ENCODE data around the gene LCNL1.

Gene LCNL1

DNA sequence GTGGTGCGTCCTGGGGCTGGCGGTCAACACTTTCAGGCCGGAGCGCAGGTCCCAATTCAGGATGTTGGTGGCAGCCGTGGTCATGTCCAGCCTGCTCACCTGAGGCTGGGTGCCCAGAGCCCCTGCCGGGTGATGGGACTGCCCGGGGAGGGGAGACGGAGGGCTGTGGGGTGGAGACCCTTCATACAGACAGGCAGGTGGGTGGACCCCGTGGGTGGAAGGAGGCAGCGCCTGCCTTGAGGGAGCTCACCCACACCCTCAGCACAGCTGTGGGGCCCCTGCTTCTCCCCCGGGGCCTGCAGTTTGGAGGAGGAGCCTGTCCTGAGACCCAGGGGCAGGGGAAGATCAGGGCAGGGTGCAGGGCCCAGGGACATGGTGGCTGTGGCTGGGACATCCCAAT lies 12.4 kb upstream of the LCNL1 start:
- FAIRE-seq (no peak), DNase-seq (ENCODE audit: insufficient read length, low spot score) (no peak)
- TF ChIP-seq POLR2A (IDR thresholded peaks at IDR 0.05; ENCODE audit: low read depth, low read length), result no peak

DNA sequence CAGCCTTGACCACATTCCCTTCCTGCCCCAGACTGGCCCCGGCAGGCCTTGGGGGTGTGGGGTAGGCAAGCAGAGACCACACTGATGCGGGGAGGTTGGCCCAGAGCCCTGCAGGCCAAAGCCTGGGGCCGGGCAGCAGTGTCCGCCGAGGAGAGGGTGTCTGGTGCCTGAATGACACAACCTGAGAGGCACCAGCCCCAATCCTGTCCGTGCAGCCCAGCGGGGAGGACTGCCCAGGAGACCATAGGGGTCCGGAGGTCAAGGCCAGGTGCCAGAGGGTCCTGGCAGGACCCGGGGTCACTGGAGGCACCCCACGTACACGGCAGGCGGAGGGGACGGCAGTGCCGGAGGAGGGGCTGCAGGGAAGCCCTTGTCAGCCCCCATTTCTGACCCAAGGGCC lies 11.0 kb upstream of the LCNL1 start:
- no peak for DNase-seq (ENCODE audit: insufficient read length, low spot score)
- TF ChIP-seq POLR2A (IDR thresholded peaks at IDR 0.05; ENCODE audit: low read depth, low read length), result no peak
- FAIRE-seq, result no peak

DNA sequence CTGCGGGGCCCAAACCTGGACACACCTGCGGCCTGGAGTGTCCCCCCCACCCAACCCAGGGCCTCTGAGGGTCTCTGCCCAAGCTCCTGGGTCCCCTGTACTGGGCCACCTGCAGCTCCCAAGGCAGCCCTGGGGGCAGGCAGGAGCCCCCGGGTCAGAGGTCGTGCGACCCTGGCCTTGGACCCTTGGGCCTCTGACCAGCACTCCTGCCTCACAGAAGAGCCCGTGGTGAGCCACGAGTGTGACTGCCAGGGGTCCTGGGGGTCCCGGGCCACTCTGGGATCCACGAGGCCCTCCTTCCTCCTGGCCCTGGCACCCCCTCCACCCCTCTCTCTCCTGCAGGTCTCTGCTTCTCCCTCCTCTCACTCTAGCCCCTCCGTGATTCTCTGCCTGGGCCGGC lies 10.5 kb upstream of the LCNL1 start:
- DNase-seq (ENCODE audit: insufficient read length, low spot score) (no peak), FAIRE-seq (no peak)
- no peak for TF ChIP-seq POLR2A (IDR thresholded peaks at IDR 0.05; ENCODE audit: low read depth, low read length)

DNA sequence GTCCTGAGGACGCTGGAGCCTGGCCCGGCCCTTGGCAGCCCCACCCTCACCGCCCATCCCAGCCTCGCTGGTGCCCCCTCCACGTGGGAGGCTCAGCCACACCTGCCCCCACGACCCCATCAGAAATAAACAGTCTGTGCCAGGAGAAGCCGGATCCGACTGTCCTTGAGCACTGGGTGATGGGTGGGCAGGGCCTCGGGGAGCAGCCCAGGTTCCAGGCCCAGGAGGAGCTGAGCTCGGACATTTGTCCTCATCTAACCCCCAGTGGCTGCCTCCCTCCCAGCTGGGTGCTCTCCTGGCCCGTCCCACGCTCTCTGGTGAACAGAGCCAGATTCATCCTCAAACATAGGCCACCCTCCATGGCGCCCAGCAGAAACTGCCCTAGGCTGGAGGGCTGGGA lies 10.1 kb upstream of the LCNL1 start:
- TF ChIP-seq POLR2A (IDR thresholded peaks at IDR 0.05; ENCODE audit: low read depth, low read length), result no peak
- DNase-seq (ENCODE audit: insufficient read length, low spot score) (no peak), FAIRE-seq (no peak)

DNA sequence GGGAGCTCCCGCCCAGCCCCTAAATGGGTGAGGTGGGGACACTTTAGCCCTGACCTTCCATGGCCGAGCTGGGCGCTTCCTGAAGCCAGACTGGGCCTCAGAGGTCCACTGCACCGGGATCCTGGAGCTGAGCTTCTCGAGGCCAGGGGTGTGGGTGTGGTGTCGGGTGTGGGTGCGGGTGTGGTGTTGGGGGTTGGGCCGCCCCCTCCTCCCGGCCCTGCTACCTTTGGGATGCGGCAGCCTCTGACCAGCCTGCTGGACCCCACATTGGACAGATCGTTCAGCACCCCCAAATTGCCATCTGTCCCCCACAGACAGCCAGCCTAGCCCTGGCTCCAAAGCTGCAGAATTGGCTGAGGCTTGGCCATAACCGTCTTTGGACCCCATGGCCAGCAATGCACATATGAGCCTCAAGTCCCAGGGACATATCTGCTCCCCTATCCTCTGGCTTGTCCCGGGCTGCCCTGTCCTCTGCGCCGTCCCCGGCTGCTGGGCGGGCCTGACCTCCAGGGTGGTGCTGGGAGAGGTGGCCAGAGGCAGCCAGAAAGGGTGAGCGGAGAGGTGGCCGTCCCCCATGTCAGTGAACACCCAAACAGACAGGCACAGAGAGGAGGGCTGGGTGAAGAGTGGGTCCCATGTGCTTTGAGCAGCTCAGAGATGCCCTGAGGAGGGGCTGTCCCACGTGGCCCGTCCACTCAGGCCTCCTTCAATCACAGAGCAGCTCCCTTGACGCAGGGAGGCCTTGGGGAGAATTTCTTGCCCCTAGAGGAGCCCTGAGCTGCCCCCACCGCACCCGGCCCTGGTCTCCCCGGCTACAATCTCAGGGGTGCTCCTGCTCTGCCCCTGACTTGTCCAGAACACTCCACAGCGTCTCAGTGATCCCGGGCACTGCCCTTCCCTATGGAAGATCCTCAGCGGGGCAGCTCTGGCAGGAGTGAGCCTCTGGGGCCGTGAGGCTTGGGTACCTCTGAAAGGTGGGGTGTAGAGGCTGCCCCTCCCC lies 8.9 kb upstream of the LCNL1 start:
- TF ChIP-seq POLR2A (IDR thresholded peaks at IDR 0.05; ENCODE audit: low read depth, low read length), result no peak
- FAIRE-seq, result no peak
- DNase-seq (ENCODE audit: insufficient read length, low spot score), result no peak

DNA sequence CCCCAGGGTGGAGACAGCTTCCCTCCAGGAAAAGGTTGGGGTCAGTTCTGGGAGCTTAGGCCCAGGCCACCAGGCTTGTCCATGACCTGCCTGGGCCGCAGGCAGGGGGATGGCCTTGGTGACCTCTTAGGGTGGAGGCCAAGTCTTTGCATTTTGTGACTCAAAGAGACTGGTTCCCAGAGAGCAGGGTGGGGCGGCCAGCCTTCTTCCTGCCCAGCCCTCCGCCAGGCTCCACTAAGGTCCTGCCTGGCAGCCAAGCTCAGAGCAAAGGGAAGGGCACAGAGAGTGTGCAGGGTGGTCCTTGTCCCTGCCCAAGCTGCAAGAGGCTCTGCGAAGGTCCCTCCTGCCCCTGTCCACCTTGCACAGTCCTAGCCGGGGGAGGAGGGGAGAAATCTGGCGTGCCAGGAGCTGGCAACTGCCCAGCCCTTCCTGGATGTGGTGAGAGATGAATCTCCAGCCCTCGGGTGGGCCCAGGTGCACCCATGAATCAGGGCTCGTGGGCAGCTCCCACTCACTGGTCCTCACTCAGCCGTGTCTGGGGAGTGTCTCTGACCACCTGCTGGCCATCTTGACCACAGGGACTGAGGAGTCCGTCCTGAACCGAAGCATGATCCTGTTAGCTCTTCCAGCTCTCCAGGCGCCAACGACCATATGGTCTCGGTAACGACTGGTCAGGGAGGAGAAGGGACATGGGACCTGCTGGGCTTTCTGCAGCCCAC lies 7.8 kb upstream of the LCNL1 start:
- peak; percentile 82 for DNase-seq (ENCODE audit: insufficient read length, low spot score)
- no peak for FAIRE-seq
- TF ChIP-seq POLR2A (IDR thresholded peaks at IDR 0.05; ENCODE audit: low read depth, low read length), result no peak

DNA sequence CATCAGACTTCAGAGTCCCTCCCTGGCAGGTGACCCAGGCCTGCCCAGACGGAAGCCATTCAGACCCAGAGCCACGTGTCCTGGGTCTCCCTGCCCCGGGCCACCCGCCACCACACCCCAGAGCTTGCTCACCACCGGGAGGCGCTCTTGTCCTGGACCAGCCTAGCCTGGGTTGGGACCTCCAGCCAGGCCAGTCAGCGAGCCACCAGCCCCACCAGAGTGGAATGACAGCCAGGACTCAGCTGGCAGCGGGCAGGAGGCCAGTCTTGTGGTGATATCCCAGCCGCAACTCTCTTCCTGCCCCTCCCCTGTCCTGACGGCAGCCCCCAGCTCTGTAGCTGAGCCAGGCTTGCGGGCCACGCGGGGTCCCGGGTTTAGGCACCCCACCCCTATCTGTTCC lies 7.1 kb upstream of the LCNL1 start:
- no peak for TF ChIP-seq POLR2A (IDR thresholded peaks at IDR 0.05; ENCODE audit: low read depth, low read length)
- no peak for DNase-seq (ENCODE audit: insufficient read length, low spot score)
- FAIRE-seq, result no peak

DNA sequence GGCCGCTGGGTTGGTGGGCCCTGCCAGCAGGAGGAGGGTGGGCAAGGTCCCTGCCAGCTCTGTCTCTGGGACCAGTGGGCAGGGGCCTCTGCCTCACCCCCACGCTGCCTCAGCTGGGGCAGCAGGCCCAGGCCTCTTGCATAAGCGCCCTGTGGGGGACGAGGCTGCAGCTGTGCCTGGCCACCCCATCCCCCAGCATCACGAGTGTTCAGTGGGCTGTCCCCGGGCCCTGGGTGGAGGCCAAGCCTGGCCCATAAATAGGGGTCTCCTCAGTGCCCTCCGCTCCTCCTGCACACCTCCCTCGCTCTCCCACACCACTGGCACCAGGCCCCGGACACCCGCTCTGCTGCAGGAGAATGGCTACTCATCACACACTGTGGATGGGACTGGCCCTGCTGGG lies 5.6 kb upstream of the LCNL1 start, which contains the start of gene PTGDS:
TSS of gene PTGDS (plus strand) at position 282 of the 400 bp plus-strand sequence. CDS start at position 357, 75 bp downstream.
- FAIRE-seq (no peak), DNase-seq (ENCODE audit: insufficient read length, low spot score) (no peak)
- no peak for TF ChIP-seq POLR2A (IDR thresholded peaks at IDR 0.05; ENCODE audit: low read depth, low read length)

DNA sequence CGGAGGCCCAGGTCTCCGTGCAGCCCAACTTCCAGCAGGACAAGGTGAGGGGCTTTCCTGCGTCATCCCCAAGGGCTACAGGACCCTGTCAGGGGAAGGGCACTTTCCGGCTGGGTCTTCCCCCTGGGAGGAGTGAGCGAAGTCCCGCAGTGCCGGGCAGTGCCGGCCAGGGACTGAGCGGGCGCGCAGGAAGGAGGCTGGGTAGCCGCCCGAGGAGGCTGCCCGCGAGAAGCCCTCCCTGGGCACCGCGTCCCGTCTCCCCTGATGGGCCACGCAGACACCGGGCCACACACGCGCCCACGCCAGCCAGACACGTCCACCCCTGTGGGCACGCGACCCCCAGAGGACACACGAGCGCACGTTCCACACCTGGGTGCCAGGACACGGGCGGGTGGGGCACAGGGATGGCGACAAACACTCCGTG lies 5.1 kb upstream of the LCNL1 start:
- no peak for TF ChIP-seq POLR2A (IDR thresholded peaks at IDR 0.05; ENCODE audit: low read depth, low read length)
- DNase-seq (ENCODE audit: insufficient read length, low spot score), result no peak
- FAIRE-seq, result no peak

DNA sequence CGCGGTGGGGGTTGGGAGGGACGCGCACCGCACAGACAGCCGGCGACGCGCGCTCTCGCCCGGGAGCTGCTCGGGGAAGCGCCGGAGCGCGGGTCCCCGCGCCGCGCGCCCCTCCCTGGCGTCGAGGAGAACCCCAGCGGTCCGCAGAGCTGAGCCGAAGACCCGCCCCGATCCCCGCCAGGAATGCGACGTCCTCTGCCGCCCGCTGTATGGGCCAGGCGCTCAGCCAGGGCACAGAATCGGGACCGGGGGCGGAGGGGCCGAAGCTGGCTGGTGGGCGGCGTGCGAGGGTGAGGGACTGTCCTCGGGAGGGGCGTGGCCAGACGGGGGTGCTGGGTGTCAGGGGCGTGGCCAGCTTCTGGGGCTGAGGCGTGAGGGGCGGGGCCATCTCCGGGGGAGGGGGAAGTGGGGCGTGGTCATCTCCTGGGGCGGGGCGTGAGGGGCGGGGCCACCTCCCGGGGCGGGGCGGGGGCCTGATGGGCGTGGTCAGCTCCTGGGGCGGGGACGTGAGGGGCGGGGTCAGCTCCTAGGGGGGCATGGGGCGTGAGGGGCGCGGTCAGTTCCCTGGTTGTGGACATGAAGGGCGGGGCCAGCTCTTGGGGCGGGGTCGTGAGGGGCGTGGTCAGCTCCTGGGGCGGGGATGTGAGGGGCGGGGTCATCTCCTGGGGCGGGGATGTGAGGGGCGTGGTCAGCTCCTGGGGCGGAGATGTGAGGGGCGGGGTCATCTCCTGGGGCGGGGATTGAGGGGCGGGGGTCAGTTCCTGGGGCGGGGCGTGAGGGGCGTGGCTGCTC lies 4.5 kb upstream of the LCNL1 start:
- TF ChIP-seq POLR2A (IDR thresholded peaks at IDR 0.05; ENCODE audit: low read depth, low read length), result no peak
- DNase-seq (ENCODE audit: insufficient read length, low spot score), result peak; percentile 91
- no peak for FAIRE-seq

DNA sequence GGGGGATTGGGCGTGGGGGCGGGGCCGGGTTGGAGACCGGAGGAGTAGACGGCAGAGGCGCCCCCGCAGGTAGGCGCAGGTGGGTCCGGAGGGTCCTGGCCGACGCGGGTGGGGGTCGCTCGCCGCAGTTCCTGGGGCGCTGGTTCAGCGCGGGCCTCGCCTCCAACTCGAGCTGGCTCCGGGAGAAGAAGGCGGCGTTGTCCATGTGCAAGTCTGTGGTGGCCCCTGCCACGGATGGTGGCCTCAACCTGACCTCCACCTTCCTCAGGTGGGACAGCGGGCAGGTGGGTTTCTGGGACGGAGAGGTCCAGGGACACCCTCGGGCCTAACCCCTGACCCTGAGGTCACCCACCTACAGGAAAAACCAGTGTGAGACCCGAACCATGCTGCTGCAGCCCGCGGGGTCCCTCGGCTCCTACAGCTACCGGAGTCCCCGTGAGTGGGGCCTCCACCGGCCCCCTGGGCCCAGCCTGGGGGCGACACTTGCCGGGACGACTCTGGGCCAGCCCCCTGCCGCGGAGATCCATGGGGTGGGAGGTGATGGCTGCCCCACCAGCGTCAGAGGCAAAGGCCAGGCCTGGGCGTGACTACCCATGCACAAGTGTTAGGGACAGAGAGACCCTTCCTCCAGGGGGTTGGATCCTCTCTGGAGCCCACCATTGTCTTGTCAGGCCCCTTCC lies 3.8 kb upstream of the LCNL1 start:
- FAIRE-seq, result no peak
- no peak for TF ChIP-seq POLR2A (IDR thresholded peaks at IDR 0.05; ENCODE audit: low read depth, low read length)
- no peak for DNase-seq (ENCODE audit: insufficient read length, low spot score)

DNA sequence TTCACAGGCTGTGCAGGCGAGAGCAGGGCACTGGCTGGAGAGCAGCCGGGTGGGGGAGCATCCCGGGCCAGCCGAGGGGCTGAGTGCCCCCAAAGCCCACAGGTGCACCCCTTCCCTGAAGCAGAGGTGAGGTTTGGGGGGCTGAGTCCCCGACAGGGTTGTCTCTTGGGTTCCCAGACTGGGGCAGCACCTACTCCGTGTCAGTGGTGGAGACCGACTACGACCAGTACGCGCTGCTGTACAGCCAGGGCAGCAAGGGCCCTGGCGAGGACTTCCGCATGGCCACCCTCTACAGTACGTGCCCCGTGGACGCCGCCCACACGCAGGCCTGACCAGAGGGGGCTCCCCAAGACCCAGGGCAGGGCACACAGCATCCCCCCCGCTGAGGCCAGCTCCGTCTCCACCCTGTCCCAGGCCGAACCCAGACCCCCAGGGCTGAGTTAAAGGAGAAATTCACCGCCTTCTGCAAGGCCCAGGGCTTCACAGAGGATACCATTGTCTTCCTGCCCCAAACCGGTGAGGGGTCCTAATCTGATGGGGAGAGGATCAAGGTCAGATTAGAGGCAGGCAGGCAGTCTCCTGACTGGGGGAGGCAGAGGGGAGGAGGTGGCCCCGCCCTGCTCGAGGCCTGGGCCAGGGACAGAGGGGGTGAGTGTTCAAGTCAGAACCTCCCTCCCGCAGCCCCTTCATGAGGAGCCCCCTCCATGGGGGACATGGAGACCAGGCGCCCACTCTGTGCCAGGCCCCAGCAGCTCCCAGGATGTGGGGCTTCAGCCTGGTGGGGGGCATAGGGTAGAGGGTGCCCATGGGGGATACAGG lies 2.8 kb upstream of the LCNL1 start:
- no peak for TF ChIP-seq POLR2A (IDR thresholded peaks at IDR 0.05; ENCODE audit: low read depth, low read length)
- FAIRE-seq (no peak), DNase-seq (ENCODE audit: insufficient read length, low spot score) (no peak)
